HG03460 (cell line): Measurements from ENCODE around the gene CA11.
"Not testable (repeated sequence)": the region's sequence is repeated elsewhere in the genome, so short reads cannot be mapped to it uniquely, and the experiment has no call there.

Source experiments
- ATAC-seq: cut with Tn5 transposase; IDR thresholded peaks from one replicate; pipeline ENCODE4 v1.9.1; 2021; ENCODE audit not compliant: unreplicated experiment

The CA11 gene

DNA sequence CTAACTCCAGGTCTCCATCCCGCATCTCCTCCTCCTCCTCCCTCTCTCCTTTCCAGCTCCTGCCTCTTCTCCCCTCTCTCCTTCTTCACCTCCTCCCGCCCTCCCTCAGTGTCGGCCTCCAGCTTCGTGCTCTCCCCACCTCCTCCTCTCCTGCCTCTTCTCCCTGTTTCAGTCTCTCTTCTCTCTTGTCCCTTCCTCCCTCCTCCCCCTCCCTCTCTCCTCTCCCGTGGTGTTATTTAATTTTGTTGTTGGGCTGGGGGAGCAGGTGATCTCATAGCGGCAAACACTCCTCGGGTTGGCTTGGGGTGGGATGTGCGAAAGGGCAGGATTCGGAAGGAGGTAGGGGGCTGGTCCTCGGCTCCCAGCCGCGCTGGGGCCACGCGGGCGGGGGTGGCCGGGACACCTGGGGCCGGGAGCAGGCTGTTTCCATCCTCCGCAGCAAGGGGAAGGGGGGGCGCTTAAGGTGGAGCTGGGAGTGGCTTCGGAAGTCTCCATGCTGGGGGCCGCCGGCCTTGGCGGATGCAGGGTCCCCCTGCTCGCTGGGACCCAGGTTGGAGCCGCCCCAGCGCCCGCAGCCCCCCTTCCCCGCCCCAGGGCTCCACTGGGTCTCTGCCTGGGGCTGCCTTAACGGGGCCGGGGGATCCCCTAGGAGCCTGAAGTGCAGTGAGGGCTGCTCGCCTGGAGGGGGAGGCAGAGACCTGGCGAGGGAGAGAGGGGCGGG lies at the start of gene CA11:
Gene CA11 (minus strand): TSS at position 187 of the 721 bp plus-strand sequence. CDS start 555 bp downstream, outside the sequence.
- ATAC-seq, result peak; percentile 60

DNA sequence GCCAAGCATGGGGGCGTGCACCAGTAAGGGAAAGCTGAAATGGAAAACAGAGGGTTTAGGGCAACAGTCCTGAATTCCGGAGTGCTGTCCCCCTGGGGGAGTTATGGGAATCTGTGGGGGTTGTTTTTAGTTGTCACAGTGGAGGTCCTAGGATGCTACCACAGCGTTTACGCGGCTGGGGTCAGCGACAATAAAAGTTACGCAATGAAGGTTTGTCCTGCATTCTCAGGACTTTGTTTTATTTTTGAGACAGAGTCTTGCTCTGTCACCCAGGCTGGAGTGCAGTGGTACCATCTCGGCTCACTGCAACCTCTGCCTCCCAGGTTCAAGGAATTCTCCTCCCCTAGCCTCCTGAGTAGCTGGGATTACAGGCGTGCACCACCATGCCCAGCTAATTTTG lies 47.6 kb upstream of the CA11 start:
- ATAC-seq, result not testable (repeated sequence)

DNA sequence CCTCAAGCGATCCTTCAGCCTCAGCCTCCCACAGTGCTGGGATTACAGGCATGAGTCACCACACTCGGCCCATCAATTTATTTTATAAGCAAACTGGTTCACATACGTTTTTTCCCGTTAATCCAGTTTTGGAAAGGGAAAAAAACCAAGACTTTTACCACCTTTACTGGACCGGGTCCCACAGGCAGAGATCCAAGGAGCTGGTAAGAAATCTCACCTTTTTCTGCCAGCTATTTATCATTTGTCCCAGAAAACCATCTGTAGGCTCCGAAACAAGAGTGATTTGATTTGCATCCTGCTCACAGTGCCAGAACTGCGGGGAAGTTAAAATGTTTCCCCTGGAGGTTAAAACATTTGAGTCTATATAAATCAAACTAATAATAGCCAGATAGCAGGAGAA lies 43.5 kb upstream of the CA11 start:
- ATAC-seq, result no peak

DNA sequence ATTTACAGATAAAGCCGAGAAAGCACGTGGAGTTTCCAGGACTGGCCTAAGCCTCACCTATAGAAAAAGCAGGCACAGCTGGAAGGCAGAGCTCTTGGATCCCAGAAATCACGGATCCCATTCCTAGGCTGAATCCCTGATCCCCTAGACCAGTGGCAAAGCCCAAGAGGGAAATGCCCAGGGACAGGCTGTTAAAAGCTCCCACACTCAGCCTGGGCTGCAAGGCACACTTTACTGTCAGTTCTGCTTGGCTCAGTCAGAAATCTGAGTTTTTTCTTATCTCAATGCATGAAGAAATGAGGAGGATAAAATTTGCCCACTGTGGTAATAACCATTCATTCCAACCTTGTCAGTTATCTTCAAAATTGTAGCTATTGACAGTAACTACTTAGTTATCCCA lies 41.8 kb upstream of the CA11 start:
- no peak for ATAC-seq

DNA sequence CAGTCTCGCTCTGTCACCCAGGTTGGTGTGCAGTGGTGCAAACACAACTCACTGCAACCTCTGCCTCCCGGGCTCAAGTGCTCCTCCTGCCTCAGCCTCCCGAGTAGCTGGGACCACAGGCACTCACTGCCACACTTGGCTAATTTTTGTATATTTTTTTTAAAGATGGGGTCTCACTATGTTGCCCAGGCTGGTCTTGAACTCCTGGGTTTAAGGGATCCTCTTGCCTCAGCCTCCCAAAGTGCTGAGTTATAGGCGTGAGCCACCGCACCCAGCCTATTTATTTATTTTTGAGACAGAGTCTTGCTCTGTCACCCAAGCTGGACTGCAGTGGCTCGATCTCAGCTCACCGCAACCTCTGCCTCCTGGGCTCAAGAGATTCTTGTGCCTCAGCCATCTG lies 40.6 kb upstream of the CA11 start:
- not testable (repeated sequence) for ATAC-seq

DNA sequence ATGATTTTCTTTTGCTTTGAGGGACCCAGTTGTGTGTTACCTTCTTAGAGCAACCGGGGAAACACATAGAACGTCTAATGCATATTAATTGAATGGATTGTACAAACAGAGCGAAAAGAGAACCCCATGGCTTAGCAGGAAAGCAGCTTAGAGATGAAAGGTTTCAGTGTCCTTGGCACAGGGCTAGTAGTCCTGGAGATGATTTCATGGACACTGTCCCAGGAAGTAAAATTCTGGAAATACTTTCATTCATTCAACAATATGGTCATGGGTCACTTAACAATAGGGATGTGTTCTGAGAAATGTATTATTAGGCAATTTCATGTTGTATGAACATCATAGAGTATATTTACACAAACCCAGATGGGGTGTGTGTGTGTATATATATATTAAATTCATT lies 40.1 kb upstream of the CA11 start:
- no peak for ATAC-seq

DNA sequence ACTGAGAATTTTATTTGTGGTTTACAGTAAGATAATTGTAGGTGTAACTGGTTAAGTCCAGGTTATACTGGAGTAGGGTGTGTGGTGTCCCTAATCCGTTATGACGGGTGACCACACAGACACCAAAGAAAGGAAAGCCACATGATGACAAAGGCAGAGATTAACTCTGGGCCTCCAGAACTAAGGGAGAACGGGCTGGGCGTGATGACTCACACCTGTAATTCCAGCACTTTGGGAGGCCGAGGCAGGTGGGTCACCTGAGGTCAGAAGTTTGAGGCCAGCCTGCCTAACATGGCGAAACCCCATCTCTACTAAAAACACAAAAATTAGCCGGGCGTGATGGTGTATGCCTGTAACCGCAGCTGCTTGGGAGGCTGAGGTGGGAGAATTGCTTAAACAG lies 39.6 kb upstream of the CA11 start:
- ATAC-seq, result no peak

DNA sequence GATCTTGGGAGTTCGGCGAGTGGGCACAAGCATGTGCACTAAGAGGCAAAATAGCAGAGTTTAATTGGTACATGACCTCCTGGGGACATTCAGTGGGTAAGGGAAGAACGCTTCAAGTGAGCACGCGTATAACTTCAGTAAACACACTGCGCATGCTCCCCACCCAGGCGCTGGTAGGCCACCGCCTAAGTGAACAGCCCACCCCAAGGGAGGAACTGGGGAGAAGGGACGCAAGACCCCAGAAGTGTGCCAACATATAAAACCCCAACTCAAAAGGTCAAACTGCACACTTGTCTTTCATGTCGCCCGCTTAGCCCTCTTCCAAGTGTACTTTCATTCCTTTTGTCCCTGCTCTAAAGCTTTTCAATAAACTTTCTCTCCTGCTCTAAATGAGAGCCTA lies 37.4 kb upstream of the CA11 start:
- no peak for ATAC-seq

DNA sequence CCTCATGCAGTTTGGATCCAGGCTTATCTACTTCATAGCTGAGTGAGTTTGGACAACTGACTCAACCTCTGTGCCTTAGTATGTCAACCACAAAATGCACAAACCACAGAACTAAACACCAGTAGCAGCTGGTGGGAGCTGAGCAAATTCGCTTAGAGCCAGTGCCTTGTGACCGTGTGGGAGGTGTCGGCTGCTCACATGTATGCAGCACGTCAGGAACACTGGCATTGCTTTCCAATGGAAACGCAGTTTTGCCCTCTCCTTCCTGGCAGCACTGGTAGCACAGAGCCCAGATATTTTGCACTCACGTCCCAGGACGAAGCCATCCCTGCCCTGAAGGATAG lies 35.1 kb upstream of the CA11 start:
- no peak for ATAC-seq

DNA sequence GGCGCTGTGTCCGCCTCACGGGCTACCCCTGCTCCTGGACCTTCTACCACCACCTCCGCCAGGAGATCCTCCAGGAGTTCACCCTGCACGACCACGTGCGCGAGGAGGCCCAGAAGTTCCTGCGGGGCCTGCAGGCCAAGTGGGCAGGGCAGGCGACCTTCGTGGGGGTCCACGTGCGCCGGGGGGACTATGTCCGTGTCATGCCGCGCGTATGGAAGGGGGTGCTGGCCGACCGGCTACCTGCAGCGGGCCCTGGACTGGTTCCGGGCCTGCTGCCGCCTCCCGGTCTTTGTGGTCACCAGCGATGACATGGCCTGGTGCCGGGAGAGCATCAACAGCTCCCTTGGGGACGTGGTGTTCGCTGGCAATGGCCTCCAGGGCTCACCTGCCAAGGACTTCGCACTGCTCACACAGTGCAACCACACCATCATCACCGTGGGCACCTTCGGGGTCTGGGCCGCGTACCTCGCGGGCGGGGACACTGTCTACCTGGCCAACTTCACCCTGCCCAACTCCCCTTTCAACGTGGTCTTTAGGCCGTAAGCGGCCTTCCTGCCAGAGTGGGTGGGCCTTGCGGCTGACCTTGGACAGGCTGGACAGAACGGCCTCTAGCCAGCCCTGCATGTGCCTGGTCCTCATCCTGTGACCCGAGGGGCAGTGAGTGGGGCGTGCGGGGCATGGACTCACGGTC lies 34.6 kb upstream of the CA11 start:
- ATAC-seq, result no peak

DNA sequence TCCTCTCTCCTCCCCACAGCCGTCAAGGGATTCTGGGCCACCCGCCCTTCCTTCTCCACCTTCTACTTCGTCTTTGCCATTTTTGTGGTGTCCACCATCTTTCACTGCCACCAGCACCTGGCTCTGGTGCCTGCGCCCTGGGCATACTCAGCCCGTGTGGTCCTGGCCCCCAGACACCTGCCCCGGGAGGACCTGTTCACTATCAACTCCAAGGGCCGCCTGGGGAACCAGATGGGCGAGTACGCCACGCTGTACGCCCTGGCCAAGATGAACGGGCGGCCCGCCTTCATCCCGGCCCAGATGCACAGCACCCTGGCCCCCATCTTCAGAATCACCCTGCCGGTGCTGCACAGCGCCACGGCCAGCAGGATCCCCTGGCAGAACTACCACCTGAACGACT lies 34.0 kb upstream of the CA11 start:
- not testable (repeated sequence) for ATAC-seq

DNA sequence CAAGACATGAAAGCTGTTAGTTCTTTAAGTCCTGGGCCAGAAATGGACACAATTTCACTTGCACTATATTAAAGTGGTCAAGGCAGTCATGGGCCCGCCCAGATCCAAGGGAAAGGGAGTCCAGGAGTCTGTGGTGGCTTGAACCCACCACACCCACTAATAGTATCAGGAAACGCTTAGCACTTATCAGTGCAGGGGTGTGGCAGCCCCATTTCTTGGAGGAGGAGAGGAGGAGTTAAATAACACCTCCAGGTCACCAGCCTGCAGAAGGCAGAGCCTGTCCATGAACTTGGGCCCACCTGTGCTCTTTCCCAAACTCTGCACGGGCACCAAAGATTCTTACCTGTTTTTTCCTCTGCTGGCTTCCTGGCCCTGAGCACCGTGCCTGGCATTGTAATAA lies 32.2 kb upstream of the CA11 start:
- no peak for ATAC-seq

DNA sequence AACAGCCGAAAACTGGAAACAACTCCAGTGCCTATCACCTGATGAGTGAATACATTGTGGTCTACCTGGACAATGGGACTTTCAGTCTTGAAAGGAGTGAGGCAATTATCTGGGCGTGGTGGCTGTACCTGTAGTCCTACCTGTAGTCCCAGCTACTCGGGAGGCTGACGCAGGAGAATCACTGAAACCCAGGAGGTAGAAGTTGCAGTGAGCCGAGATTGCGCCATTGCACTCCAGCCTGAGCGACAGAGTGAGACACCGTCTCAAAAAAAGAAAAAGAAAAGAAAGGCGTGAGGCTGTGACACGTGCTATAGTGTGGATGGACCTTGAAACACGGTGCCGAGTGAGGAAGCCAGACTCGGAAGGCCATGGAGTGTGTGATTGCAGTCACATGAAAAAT lies 30.9 kb upstream of the CA11 start:
- no peak for ATAC-seq

DNA sequence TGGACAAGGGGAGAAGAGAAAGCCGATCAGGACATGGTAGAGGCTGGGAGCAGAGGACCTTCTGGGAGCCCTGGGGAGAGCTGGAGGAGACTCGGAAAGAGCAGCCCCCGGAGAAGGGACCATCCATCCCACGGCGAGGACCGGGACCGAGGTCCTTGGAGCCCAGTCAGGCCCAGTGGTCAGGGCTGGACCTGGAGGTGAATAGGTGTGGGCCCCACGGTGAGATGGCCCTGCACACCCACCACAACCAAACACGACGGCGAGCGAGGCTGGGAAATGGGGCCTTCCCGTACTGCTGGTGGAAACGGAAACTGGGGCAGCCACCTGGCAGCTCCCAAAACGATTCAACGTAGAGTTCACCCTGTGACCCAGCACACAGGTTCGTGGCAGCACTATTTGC lies 30.5 kb upstream of the CA11 start:
- ATAC-seq, result no peak

DNA sequence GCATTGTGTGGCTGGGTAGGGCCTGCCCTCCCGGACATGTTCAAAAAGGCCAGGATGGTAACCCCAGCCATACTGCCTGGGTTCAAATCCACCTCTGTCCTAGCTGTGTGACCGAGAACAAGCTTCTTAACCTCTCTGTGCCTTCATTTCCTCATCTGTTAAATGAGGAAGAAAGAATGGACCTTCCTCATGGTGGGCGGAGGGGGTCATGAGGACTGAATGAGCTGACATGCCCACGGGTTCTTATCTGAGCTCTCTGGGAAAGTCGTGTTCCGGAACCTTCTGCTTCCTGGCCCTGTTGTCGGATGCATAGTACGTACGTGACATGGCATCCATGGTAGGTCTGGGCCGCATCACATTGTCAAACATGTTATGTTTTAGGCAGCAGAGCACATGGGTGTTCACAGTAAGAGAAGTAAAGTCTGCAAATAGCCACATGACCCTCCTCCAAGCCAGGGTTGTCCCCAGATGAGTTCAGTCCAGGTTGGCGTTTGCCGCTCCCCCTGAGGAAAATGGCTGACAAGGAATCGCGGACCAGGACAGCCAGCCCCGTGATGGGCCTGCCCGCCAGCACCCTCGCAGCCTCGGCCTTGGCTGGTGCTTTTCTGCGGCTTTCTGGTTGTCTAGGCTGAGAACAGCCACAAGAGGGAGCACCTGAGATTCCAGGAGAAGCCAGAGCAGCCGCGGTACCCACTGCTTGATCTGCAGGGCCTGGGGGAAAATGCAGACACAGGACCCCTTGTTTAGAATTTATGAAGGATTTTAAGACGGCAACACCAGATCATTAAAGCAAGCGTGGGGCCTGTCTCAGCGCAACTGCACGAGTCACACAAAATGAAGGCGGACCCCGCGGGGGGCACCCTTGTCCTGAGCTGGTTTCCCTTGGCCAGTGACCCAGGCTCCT lies 29.2 kb upstream of the CA11 start:
- no peak for ATAC-seq

DNA sequence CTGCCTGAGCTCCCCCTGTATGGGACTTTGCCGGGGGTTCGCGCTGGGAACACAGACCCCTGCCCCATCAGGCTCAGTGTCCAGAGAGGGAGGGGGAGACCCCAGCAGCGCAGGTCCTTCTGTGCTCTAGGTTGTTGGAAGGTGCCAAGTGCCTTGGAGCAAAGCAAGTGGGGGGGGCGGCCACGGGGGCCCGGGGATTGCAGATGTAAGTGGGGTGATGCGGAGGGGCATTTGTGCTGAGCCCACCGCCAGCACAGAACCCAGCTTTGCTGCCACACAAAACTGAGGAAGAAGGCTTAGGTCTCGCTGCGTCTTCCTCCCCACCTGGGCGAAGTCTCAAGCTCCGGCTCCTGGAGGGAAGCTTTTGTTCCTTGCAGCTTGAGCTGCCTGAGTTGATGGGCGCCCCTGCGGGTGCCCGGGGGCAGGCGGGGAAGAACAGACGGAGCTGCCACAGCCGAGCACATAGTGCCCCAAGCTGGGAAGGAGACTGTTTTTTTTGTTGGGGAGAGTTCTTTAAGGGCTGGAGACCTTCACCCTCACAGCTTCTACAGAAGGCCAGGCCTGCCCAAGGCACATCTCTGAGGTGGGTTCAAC lies 28.3 kb upstream of the CA11 start:
- ATAC-seq, result no peak

DNA sequence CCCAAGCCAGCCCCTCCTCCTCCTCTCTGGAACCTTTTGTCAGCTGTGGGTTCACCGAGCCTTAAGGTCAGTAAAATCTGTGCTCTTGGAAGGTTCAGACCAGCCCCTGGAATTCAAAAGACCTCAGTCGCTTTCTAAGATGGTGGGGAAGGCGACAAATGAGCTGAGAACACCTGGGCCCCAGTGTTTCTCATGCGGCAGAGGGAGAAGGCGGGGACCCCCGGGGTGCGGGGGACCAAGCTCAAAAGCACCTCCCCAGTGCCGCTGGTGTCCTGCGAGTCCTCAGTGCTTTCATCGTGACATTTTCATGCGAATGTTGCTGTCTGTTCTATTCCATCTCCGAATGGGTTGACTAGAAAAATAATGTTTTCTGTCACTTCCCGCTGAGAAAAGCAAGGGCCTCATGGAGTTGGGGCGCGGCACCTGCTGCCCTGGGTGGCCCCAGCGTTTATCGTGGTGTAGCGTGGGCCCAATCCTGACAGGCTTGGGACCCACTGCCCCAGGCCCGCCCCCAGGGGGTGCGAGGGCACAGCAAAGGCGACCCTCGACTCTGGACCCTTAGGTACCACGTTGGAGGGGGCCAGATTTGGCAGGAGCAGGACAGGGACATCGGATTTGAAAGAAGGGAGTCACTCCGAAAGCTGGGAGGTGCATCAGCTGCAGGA lies 27.6 kb upstream of the CA11 start:
- ATAC-seq, result no peak

DNA sequence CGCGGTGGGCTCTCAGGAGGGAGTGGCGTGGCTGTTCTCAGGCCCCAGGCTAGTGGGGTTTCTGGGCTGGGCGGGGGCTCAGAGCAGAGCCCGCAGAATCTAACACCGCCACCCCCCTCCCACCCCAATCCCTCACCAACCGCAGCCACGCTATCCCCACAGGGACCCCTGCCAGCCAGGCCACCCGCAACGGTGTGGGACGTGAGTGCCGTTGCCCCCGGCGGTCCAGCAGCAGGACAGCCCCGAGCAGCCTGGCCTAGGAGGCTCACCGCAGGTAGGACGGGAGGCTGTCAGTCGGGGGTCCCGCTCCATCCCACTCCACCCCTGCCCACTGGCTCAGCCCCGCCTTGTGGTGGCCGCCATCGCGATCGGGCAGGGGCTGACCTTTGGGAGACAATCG lies 27.0 kb upstream of the CA11 start, which contains the start of gene NTN5:
Gene NTN5 (minus strand): TSS at position 24 of the 400 bp plus-strand sequence. CDS start 2,031 bp downstream, outside the sequence.
- no peak for ATAC-seq

DNA sequence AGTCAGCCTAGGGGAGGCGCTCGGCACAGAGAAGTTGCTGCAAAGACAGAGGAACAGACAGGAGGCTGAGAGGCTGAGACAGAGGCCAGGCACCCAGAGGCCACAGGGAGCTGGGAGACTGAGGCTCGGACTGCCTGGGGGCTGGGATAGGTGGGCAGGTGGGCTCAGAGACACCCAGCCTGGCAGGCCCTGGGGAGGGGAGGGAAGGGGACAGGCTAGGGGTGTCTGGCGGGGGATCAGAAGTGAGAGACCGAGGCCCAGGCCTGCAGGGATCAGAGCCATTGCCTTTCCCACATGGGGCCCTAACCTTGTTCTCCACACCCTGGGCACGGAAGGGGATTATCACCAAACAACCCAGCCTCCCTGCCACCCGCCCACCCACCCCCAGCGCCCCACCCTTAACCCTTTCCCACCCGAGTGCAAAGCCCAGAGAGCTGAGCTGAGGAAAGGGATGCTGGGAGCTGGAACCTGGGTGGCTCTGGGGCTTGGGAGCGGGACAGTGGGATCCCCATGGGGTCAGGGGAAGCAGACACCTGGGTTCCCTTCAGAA lies 25.5 kb upstream of the CA11 start:
- no peak for ATAC-seq

DNA sequence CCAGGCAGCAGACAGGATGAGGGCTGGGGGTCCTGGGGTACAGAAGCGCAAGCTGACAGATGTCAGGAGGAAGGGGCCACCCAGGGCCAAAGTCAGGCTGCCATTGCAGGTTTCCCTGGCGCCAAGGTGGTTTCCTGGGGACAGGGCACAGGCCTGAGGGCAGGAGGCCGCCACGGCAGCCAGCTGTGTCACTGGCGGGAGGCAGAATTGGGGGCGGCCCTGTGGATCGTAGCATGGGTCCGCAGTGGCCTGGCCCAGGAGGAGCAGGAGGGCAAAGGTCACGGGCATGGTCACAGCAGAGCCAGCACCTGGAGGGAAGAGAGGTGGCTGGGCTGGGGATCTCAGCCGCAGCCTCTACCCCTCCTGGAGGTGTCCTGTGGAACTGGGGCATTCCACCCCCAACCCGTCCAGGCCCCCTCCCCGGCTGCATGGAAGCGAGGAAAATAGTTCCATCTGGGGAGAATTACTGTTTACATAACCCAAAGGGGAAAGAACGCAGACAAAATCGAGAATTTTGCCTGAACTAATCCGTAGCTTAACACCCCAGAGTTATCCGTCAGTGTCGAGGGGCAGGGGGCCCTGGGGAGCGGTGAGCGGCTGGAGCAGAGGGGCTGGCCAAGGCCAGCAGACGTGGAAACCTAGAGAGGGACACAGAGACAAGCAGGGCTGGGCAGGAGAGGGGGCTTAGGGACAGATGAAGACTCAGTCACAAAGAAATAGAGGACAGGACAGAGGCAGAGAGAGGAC lies 24.9 kb upstream of the CA11 start:
- ATAC-seq, result no peak
